NCI-H1105 (cell line): Measurements from ENCODE around the gene CACNA1B.
"Not testable (repeated sequence)": the region's sequence is repeated elsewhere in the genome, so short reads cannot be mapped to it uniquely, and the experiment has no call there.

Experiments
- DNase-seq: peaks from one replicate; lab custom pipeline; 2025; lab: John Stamatoyannopoulos, UW

CACNA1B gene

DNA sequence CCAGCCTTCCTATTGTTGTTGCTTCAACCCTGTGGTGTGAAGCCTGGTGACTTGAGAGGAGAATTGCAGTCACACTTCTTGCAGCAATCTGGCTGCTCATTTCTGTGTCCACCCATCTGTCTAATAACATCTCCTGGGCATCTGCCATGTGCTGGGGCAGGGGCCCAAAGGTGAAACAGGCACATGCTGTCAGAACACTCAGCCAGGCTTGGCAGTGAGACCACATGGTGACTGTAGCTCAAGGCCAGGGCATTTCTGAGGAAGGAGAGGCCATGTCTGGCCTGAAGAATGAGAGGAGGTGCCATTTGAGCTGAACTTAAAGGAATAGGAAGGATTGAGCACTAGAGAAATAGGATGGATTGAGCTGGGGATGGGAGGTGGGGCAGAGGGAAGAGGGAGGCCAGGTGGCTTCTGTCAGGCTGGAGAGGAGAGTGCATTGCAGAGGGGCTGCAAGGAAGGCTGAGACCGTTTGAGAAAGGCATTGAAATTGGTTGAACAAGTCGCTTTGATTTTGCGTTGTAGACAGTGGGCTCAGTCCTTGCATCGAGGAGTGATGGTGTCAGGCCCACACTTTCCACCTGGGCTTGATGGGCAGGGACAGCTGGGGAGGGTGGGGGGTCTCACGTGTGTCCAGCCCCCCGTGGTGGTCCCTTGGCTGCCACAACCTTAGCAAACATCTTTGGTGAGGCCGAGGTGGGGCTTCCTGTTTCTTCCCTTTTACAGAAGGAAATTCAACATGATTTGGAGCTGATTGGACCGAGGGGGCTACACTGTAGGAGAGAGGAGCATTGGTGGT lies 222.4 kb downstream of the CACNA1B start:
- DNase-seq, result no peak

GRCh38 chr9:138100711-138101350 lies 223.2 kb downstream of the CACNA1B start:
- no peak for DNase-seq

DNA sequence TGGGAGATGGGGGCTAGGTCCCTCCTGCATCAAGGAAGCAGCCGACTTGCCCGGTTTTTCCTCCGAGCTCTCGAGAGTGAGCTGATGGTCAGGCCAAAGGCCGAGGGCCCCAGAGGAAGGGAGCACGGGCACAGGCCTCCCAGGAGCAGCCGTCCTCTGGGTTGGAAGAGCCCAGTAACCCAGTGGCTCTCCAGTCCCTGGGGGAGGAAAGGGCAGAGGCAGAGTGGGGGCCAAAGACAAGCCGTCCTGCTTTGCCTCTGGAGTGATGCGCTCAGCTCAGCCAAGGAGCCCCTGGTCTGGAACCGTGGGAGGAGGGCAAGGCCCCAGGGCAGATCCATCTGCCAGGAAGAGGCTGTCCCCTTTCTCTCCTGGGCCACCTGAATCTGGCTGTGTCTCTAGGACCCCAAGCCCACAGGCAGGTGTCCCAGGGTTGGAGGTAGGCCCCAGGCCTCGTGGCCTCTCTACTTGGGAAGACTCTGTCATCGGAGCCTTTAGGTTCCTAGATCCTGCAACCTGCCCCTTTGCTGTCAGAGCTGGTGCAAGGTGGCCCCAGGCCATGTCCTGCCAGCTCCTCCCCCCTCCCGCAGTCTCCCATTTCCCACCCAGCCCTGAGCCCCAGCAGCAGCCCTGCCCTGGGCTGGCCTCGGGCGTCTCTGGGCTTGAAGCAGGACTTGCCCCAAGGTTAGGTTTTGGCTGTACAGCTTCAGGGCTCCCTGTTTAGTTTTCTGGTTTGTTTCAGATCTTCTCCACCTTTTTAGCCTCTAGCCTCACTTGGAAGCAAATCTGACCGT lies 224.1 kb downstream of the CACNA1B start:
- no peak for DNase-seq

- no peak for DNase-seq
Observed at GRCh38 chr9:138102246-138103051, 224.9 kb downstream of the CACNA1B start.

DNA sequence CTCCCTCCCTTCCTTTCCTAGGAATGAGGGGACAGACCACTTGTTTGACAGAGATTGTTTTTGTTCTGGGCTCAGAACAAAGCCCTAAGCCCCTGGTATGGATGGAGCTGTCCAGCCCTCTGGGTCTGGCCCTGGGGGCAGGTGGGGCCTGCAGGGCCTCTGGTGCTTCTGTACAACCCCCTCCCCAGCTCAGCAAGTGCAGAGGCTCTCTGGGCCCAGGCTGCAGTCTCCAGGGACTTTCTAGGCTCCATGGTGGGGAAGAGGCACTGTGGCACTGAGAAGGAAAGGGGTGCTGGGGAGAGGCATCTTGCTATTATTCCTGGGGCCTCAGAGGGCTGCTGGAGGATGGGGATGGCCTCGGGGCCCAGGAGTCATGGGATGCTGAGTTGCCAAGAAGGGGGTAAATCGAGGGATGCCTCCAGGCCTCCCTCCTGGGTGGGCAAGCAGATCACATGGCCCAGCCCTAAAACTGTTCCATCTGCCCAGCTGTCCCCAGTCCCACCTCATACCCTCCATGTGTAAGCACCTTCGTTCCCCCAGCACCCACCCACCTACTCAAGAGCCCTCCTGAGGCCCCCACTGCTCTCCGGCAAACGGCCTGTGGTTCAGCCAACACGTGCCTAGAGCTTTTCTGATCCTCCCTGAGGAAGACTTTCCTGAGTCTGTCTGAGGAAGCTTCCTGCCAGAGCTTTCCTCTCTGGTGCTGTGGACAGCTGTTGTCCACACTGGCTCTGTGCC lies 225.7 kb downstream of the CACNA1B start:
- no peak for DNase-seq

GRCh38 chr9:138103849-138104206 lies 226.2 kb downstream of the CACNA1B start:
- no peak for DNase-seq

- no peak for DNase-seq
Observed at GRCh38 chr9:138104251-138105122, 226.9 kb downstream of the CACNA1B start.

DNA sequence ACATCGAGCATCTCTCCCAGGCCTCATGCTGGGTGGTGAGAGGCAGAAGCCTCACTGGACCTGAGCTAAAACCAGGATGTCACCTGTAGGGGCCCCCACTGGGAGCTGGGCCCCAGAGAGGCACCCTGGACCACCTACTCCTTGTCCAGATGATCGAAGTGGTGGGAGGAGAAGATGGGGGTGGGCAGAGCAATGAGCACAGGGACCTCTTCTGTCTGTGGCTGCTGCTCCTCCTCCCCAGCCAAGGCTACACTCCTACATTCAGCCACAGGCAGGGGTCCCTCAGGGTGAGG lies 227.5 kb downstream of the CACNA1B start:
- DNase-seq, result no peak

- no peak for DNase-seq
Observed at GRCh38 chr9:138105561-138106505, 228.3 kb downstream of the CACNA1B start.

- not testable (repeated sequence) for DNase-seq
Observed at GRCh38 chr9:138107039-138107438, 229.5 kb downstream of the CACNA1B start.

DNA sequence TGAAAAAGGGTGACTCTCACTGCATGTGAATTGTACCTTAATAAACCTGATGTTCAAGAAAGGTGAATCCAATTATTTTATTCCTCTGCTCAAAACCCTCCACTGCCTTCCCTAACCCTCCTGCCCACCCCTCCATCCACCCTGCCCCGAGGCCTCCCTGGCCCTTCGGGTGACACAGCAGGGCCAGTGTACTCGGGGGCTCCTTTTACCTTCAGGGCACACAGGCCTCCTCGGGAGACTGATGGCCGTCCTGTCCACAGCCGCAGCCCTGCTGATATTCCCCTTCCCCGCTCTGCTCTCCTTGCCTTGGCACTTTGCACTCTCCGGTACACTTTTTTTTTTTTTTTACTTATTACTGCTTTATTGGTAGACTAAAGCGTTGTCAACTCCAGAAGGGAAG lies 234.0 kb downstream of the CACNA1B start:
- no peak for DNase-seq

- no peak for DNase-seq
Observed at GRCh38 chr9:138112090-138112748, 234.6 kb downstream of the CACNA1B start.

- no peak for DNase-seq
Observed at GRCh38 chr9:138112791-138113600, 235.4 kb downstream of the CACNA1B start.

GRCh38 chr9:138113701-138114325 lies 236.2 kb downstream of the CACNA1B start:
- not testable (repeated sequence) for DNase-seq

GRCh38 chr9:138114501-138115245 lies 237.1 kb downstream of the CACNA1B start:
- DNase-seq, result no peak

- no peak for DNase-seq
Observed at GRCh38 chr9:138115506-138115905, 237.9 kb downstream of the CACNA1B start.

- no peak for DNase-seq
Observed at GRCh38 chr9:138116521-138116920, 238.9 kb downstream of the CACNA1B start.
